Measurements from ENCODE around the gene LMAN1.

Gene LMAN1

GRCh38 chr18:59358712-59359575 lies at the start of gene LMAN1:
Gene LMAN1, minus strand, starts transcription at chr18:59359265. Its CDS starts 21 bp downstream, at chr18:59359244.
- peak; percentile 90 to 93 for DNase-seq

GRCh38 chr18:59402432-59403090 lies 43.5 kb upstream of the LMAN1 start:
- peak; percentile 94 to 97 for DNase-seq

- no peak for DNase-seq
These were observed 41.3 kb upstream of the LMAN1 start for GRCh38 chr18:59400407-59400806.

GRCh38 chr18:59395226-59396175 lies 36.4 kb upstream of the LMAN1 start:
- no peak for DNase-seq

GRCh38 chr18:59393381-59393780 lies 34.3 kb upstream of the LMAN1 start:
- no peak for DNase-seq

DNA sequence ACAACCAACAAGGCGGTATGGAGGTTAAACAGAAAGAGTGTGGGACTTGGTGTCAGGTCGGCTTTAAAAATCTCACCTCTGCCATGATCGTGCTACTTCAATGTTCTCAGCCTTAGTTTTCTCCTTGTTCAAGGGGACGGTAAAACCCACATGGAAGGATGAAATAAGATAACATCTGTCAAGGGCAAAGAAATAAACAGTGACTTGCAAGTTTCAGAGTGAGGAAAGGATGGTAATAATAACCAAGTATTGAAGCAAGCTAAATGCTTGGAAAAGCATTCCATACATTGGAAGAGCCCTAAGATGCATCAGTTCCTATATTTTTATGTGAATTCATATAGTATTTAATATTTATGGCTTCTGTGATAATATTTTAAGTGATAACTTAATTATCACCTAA lies 29.8 kb upstream of the LMAN1 start:
- DNase-seq, result peak in 1 of 2 experiments; percentile 28

- no peak for DNase-seq
These were observed 28.9 kb upstream of the LMAN1 start for GRCh38 chr18:59387687-59388565.

DNA sequence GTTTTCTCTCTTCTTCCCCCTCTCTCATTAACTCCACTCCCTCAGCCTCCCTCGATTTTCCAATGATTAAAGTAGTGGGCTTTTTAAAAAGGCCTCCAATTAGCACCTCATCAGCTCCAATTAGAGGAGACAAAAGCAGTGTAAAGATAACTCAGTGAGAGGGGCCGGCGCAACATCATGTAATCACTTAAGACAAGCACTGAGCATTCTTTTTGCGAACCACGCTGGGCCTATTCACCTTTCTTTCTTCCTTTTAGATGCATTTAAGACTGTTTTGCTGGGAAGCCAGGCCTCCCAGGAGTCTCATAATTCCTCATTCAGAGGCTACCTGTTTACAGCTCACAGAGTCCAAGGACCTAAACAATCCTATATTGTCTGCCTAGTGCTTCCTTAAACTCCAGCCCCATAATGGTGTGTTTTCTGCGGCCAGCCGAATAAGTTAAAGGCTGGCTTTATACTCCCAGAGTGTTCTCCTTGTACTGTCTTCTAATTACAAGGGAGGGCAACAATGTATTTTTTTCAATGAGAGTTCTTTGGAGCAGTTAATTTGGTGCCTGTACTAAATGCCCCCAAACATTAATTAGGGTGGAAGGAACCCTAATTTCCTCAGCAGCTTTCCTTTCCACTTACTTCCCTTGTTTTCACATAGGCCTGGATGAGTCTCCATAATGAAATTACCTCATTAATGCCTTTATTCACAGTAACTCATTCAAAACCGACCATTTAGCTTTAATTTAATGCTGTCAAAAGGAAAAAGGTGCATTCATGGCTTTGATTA lies 28.0 kb upstream of the LMAN1 start:
- no peak for DNase-seq

DNA sequence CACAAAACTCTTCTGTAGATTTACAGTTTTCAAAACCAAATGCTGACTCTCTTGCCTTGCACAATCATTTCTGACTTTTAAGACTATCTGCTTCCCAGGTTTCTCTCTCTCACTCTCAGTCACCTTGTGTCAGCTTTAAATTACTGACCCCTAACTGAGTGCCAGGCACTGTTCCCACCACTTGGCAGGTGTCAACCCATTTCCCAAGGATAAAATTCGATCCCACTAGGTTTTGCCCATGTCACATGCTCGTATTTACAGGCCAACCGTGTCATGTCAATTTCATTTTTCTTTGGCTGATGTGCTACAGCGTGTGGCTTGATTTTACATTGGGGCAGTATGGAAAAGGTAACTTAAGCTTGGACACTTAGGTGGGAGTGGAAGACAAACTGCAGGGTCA lies 26.1 kb upstream of the LMAN1 start:
- DNase-seq, result no peak

DNA sequence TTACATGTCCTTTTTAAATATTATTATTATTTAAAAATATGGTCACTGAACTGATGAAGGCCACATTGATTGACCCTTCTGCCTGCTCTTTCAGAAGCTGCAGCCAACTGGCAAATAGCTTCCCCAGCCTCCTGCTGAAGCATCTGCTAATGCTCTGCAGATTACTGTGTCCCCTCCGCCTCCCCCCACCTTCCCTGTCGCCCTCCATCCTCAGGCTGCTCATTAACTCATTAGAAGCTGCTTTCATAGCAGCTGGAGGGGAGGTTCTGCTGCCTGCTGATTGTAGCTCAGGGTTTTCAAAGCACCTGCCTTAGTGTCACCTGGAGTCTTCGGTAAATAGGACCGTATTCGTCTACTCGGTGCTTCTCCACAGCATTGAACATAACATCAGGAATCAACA lies 24.8 kb upstream of the LMAN1 start:
- peak; percentile 77 to 88 for DNase-seq

- no peak for DNase-seq
These were observed 23.3 kb upstream of the LMAN1 start for GRCh38 chr18:59382383-59382782.

DNA sequence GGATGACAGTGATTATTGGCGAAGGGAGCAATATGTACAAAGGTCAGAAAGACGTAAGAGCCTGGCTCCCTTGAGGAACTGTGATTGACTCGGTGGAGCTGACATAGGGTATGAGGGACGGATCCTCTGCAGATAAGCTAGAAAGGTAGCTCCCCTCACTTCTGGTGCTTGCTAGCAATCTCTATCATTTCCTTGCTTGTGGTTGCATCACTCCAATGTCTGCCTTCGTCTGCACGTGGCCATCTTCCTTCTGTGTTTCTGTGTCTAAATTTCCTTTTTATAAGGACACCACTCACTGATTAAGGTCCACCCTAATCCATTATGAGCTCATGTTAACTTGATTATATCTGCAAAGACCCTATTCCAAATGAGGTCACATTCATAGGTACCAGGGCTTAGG lies 22.9 kb upstream of the LMAN1 start:
- no peak for DNase-seq

DNA sequence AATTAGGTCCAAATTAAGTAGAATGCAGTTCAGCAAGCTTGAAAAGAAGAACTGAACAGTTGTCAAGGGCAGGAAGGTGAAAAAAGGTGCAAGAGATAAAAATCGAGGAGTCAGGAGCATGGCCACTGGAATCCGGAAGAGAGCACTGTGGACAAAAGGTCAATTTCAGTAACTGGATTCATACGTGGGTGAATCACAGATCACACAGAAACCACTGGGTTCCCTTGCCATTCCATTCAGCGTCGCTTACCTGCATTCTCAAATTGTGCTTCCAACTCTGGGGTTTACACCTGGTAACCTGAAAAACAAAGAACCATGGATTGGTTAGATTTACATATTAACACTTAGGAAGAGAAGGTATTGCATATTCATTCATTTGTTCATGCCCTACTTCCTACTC lies 21.6 kb upstream of the LMAN1 start:
- no peak for DNase-seq

DNA sequence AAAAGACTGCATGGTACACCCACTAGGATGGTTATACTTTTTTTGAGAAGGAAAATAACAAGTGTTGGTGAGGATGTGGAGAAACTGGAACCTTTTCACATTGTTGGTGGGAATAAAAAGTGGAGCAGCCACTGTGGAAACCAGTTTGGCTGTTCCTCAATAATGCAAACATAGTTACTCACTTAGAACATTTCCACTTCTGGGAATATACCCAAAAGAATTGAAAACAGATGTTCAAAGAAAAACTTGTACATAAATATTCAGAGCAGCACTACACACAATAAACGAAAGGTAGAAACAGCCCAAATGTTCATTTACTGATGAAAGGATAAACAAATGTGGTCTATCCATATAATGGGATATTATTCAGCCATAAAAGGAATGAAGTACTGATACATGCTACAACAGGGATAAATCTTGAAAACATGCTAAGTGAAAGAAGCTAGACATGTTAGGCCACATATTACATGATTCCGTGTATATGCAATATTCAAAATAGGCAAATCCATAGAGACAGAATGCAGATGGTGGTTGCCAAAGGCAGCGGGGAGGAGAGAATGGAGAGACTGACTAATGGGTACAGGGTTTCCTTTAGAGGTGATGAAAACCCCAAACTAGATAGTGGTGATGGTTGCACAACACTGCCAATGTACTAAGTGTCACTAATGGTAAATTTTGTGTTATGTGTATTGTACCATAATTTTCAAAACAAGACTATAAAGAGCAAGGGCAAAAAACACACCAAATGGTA lies 20.9 kb upstream of the LMAN1 start:
- DNase-seq, result no peak

DNA sequence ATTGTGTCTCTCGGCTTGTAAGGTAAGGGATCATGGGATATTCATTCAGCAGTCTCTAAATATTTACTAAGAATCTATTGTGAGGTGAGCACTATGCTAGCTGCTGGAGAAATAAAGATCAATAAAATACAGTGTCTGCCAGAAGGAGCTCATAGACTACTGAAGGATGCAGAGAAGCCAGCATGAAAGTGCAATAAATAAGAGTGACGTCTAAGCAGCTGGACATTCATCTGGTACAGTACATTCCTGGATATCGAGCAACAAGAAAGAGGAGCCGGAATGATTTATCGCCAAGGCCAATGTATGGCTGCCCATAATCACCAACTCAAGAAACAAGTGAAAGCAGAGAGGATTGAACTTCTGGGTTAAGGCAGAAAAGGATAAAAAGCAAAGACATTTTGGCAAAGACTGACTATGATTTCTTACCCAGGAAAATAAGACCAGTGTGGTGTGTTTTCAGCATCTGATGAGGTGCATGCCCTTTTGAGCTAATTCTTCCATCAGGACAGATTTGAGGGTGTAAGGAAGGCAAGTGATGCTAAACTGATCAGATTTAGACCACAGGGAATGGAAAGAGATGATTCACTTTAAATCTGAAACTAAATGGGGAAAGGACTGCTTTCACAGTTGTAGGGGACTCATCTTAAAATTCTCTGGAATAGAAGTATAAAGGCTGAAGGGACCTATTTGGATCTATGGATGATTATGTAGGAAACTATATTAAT lies 18.7 kb upstream of the LMAN1 start:
- no peak for DNase-seq

- DNase-seq, result peak; percentile 59 to 73
These were observed 17.4 kb upstream of the LMAN1 start for GRCh38 chr18:59376351-59376935.

DNA sequence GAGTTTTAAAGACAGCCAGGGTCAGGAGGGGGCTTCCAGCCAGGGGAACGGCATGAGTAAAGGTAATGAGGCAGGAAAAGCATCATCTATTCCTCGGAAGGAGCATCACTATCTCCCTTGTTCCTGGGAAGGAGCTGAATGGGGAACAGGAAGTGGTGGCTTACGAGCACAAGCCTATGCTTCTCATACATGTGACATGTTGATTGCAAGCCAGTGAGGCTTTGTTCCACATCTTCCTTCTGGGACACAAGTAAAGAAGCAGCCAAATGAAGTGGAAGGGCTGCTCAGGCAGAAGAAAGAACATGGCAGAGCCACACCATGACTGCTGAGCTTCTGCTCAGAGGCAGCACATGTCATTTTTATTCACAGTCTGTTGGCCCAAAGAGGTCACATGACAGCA lies 15.1 kb upstream of the LMAN1 start:
- no peak for DNase-seq

DNA sequence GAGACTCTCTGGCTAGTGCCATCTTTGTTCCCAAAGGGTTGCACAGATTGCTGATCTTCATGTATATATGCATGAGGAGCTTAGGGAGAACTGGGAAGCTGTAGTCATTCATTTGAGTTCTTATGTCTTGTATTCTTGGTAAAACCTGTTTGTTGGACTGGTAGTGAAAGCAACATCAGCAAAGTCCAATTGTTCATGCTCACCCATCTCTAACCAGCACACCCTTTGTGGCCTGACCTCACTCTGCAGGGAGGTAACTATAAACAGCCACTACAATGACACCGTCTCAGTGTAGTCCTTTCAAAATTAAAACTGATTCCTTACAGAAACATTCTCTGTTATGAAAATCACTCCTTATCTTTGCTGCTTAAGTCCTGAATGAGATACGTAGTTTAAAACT lies 13.9 kb upstream of the LMAN1 start:
- DNase-seq, result no peak

DNA sequence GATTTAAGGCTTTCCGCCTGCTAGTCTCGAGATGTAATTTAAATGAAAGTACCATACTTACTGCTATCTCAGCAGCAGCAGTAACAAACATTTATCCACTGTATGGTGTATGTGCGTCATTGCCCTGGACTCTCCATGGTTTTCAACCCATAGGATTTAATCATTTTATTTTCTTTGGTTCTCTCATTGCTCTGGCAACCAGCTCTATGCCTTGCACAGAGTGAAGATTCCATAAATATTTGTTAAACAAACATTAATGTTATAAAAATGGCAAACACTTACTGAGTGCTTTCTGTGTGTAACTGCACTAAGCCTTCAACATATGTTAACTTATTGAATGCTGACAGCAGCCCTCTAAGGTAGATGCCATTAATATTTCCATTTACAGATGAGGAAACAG lies 1.3 kb upstream of the LMAN1 start:
- DNase-seq, result no peak

GRCh38 chr18:59359576-59359952 lies 499 bp upstream of the LMAN1 start:
- DNase-seq, result peak in 1 of 2 experiments; percentile 17
